Spleen (tissue), 11 donors: Measurements from ENCODE around the gene ZSCAN5B. TPM values are rescaled to one million over a fixed set of nuclear protein-coding genes. Genes with fewer than 3 reads are reported as not detected.

Experiments
- DNase-seq: peaks from one replicate; pipeline ENCODE4 v3.0.0-alpha.2; 2020
- H3K27ac ChIP-seq, 8 donors: fragments of 200-600 bp; sonication (generic) in 7 of 8; 1 replicate in 4 of 8; 2 replicates in 4 of 8; pipeline versions ENCODE4 v1.5.0 to v1.8.0; 2016 to 2021; ENCODE audit warnings: inconsistent platforms in 4 of 8, mild to moderate bottlenecking in 4 of 8, moderate library complexity in 1 of 8
- H3K27me3 ChIP-seq, 7 donors: fragments of 200-600 bp; sonication (generic) in 6 of 7; replicated peaks in 1 of 7; 1 replicate in 4 of 7; 2 replicates in 3 of 7; pipeline versions ENCODE4 v1.5.0 to v1.8.0; 2016 to 2021; ENCODE audit warnings: inconsistent platforms in 3 of 7, mild to moderate bottlenecking in 1 of 7
- H3K36me3 ChIP-seq, 6 donors: fragments of 200-600 bp; sonication (generic) in 5 of 6; 1 replicate in 4 of 6; 2 replicates in 2 of 6; pipeline versions ENCODE4 v1.5.0 to v1.8.0; 2016 to 2021; ENCODE audit warnings: inconsistent platforms in 2 of 6
- H3K4me1 ChIP-seq, 6 donors: fragments of 200-600 bp; sonication (generic) in 5 of 6; 1 replicate in 3 of 6; 2 replicates in 3 of 6; pipeline versions ENCODE4 v1.5.0 to v1.8.0; 2016 to 2021; ENCODE audit warnings: inconsistent platforms in 3 of 6
- H3K4me3 ChIP-seq, 8 donors: fragments of 200-600 bp; sonication (generic) in 7 of 8; 1 replicate in 4 of 8; 2 replicates in 4 of 8; pipeline versions ENCODE4 v1.5.0 to v1.8.0; 2016 to 2021; ENCODE audit warnings: inconsistent platforms in 4 of 8, mild to moderate bottlenecking in 4 of 8, moderate library complexity in 2 of 8
- H3K9me3 ChIP-seq, 8 donors: fragments of 200-600 bp; sonication (generic) in 7 of 8; 1 replicate in 4 of 8; 2 replicates in 4 of 8; pipeline versions ENCODE4 v1.5.0 to v1.8.0; 2016 to 2021; ENCODE audit warnings: inconsistent platforms in 4 of 8
- CTCF ChIP-seq, 11 experiments: fragments of 200-600 bp in 7 of 11; fragments of 450-650 bp in 4 of 11; sonication (generic) in 4 of 11; IDR thresholded peaks in 8 of 11; conservative IDR thresholded peaks in 3 of 11; 1 replicate in 7 of 11; 2 replicates in 4 of 11; pipeline versions ENCODE4 v1.4.0 to v1.8.0; 2016 to 2021; ENCODE audit warnings: antibody characterized with exemption in 11 of 11, inconsistent platforms in 4 of 11, mild to moderate bottlenecking in 1 of 11
- POLR2A ChIP-seq, 3 donors: fragments of 450-650 bp; IDR thresholded peaks; one replicate each; pipeline ENCODE4 v1.5.1; 2017; ENCODE audit warnings: antibody characterized with exemption in 3 of 3, mild to moderate bottlenecking in 1 of 3
- POLR2AphosphoS5 ChIP-seq, 3 donors: sonication (generic); formaldehyde crosslinking; IDR thresholded peaks; one replicate each; pipeline ENCODE4 v1.5.1; 2017; ENCODE audit warnings: antibody characterized with exemption in 3 of 3
- WGBS, 5 donors: extraction: QIAGEN DNeasy Blood & Tissue Kit in 3 of 5; methylation state at CpG; one replicate each; pipeline versions ENCODE4 v1.1.5 to v1.1.7; 2013 to 2018; 5-methylcytosine and 5-hydroxymethylcytosine counted together
- intact Hi-C: fragments of 100-400 bp; cut with DNase I; formaldehyde crosslinking; loops from one replicate; pipeline ENCODE4 v1.15.0; 2023; ENCODE audit warnings: low total_unique reads
- polyA plus RNA-seq, 3 donors: library from polyadenylated mRNA; stranded (reverse); fragments of 200-250 nt; gene quantifications; one replicate each; pipeline ENCODE4 v1.2.1, GENCODE V29; 2013
- total RNA-seq, 7 donors: library from RNA; depleted of rRNA in 3 of 7; stranded (reverse); fragments of >200 nt in 3 of 7; fragmentation: NEBNext Ultra II Directional in 4 of 7; extraction: Animal tissue kit (Norgen Biotek cat#: 25700) in 4 of 7; gene quantifications; one replicate each; pipeline versions ENCODE4 v1.1.0 to v1.2.1, GENCODE V29; 2016 to 2021
- donor health status: healthy with polysubstance abuse.
- donor health status: DM: no; HTN: no; CAD: no; lungs with moderate emphysema.
- donor health status: DM: no; HTN: no; CAD: no.
- donor health status: Bipolar disorder and iron deficiency.
- donor health status: healthy.
- donor health status: DM: no; HTN: no; CAD: no.
- donor health status: DM: yes; HTN: yes; CAD: no.

ZSCAN5B gene
- total and polyA plus RNA-seq, 10 donors, result 0.03 to 0.11 TPM; not detected in 8

GRCh38 chr19:56159009-56159559 is 38.5 kb downstream of the ZSCAN5B start:
- no peak for DNase-seq
- H3K36me3 ChIP-seq, result peaks cover 0 to 77% (median 36%) of the 10 kb centered on the region in 6 donors
- no peak overlapping the region for H3K27ac ChIP-seq
- no peak overlapping the region for H3K4me3 ChIP-seq
- WGBS, 5 donors, result 93 to 97% (median 95%) methylated on average over 9 of the region's 9 CpGs
- H3K4me1 ChIP-seq, result peaks cover 0 to 13% (median 0%) of the 10 kb centered on the region in 6 donors
- intact Hi-C loops, result no loop called here
- TF ChIP-seq POLR2A (IDR thresholded peaks at IDR 0.05), result no peak
- no peak for TF ChIP-seq CTCF (IDR thresholded peaks at IDR 0.05 in 8 of 11, conservative IDR thresholded peaks at IDR 0.05 in 3 of 11)
- no peak for TF ChIP-seq POLR2AphosphoS5 (IDR thresholded peaks at IDR 0.05)
- no peaks in the 10 kb centered on the region for H3K9me3 ChIP-seq
- H3K27me3 ChIP-seq, result no peaks in the 10 kb centered on the region

- no peak for DNase-seq
- 92 to 95% (median 94%) methylated on average over 13 to 16 of the region's 16 CpGs for WGBS, 5 donors
- no peak for TF ChIP-seq POLR2A (IDR thresholded peaks at IDR 0.05)
- no peak for TF ChIP-seq POLR2AphosphoS5 (IDR thresholded peaks at IDR 0.05)
- TF ChIP-seq CTCF (IDR thresholded peaks at IDR 0.05 in 8 of 11, conservative IDR thresholded peaks at IDR 0.05 in 3 of 11), result no peak
- intact Hi-C loops, result no loop called here
- no peaks in the 10 kb centered on the region for H3K9me3 ChIP-seq
- no peak overlapping the region for H3K4me3 ChIP-seq
- H3K27me3 ChIP-seq, result no peaks in the 10 kb centered on the region
- H3K4me1 ChIP-seq, result peaks cover 0 to 13% (median 0%) of the 10 kb centered on the region in 6 donors
- H3K36me3 ChIP-seq, result peaks cover 0 to 85% (median 36%) of the 10 kb centered on the region in 6 donors
- H3K27ac ChIP-seq, result no peak overlapping the region
These were observed 39.3 kb downstream of the ZSCAN5B start for GRCh38 chr19:56158170-56158757.

- Histone ChIP-seq H3K27me3 (no peaks in the 10 kb centered on the region), H3K9me3 (no peaks in the 10 kb centered on the region), H3K4me1 (peaks cover 0 to 13% (median 0%) of the 10 kb centered on the region in 6 donors), H3K36me3 (peaks cover 0 to 88% (median 36%) of the 10 kb centered on the region in 6 donors), H3K4me3 (no peak overlapping the region), H3K27ac (peak overlapping the region; percentile 27 to 79 (median 60))
- DNase-seq, result no peak
- TF ChIP-seq POLR2A (IDR thresholded peaks at IDR 0.05) (no peak), POLR2AphosphoS5 (IDR thresholded peaks at IDR 0.05) (peak in 2 of 3 donors; percentile 26 to 39)
- WGBS, 5 donors, result 66 to 90% (median 76%) methylated on average over 6 to 11 of the region's 11 CpGs
- intact Hi-C loops, result no loop called here
These were observed 40.8 kb downstream of the ZSCAN5B start for GRCh38 chr19:56156768-56157167.

- Histone ChIP-seq H3K9me3 (no peaks in the 10 kb centered on the region), H3K4me1 (peaks cover 0 to 13% (median 0%) of the 10 kb centered on the region in 6 donors), H3K27me3 (no peaks in the 10 kb centered on the region), H3K36me3 (peaks cover 0 to 76% (median 23%) of the 10 kb centered on the region in 6 donors), H3K27ac (no peak overlapping the region), H3K4me3 (no peak overlapping the region)
- no peak for TF ChIP-seq POLR2A (IDR thresholded peaks at IDR 0.05)
- peak in 2 of 11 experiments; percentile 20 to 25 for TF ChIP-seq CTCF (IDR thresholded peaks at IDR 0.05 in 8 of 11, conservative IDR thresholded peaks at IDR 0.05 in 3 of 11)
- TF ChIP-seq POLR2AphosphoS5 (IDR thresholded peaks at IDR 0.05), result peak in 2 of 3 donors; percentile 6 to 21
- no peak for DNase-seq
- intact Hi-C loops, result no loop called here
- 77 to 85% (median 82%) methylated on average over 7 to 17 of the region's 17 CpGs for WGBS, 5 donors
These were observed 42.4 kb downstream of the ZSCAN5B start for GRCh38 chr19:56155124-56155687.
